ENCODE measurements around the gene EMILIN3.

DNA sequence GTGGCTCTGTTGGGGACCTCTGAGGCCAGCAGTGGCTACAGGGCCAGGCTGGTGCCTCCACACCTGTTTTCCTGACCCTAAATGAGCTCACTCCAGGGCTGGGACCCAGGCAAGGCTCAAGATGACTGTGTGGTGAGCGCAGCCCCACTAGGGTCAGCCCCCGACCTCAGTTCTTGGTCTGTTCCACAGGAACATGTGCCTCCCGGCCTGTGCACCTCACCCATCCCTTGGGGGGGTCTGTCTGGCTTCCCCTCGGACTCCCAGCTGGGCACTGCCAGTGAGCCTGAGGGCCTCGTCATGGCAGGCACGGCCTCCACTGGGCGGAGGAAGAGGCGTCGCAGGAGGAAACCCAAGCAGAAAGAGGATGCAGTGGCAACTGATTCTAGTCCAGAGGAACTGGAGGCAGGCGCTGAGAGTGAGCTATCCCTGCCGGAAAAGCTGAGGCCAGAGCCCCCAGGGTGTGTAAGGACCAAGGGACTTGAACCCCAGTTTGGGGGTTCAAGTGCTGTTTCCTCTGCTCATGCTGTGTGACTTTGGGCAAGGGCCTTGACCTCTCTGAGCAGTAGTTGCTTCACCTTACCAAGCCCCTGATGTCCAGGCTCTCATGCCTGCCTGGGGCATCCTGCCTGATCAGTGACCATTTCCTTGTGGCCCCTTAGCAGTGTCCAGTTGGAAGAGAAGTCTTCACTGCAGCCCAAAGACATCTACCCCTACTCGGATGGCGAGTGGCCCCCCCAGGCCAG is 18.0 kb downstream of the EMILIN3 start:
- no peak for TF ChIP-seq CTCF (IDR thresholded peaks at IDR 0.05 in 2 of 3, conservative IDR thresholded peaks at IDR 0.05 in 1 of 3; ENCODE audit: borderline replicate concordance in 1 of 3, insufficient read depth in 1 of 3, low read depth in 2 of 3, low read length in 2 of 3)
- no peak for TF ChIP-seq ZNF274 (IDR thresholded peaks at IDR 0.05; ENCODE audit: low read depth, low read length)
- no peak for TF ChIP-seq CEBPB (IDR thresholded peaks at IDR 0.05; ENCODE audit: low read depth)
- TF ChIP-seq POLR2A (IDR thresholded peaks at IDR 0.05; ENCODE audit: borderline replicate concordance, extremely low read depth, insufficient read depth, insufficient read length): no peak
- no peak for TF ChIP-seq POLR2AphosphoS5 (IDR thresholded peaks at IDR 0.05; ENCODE audit: low read depth, low read length)
